ENCODE results near the gene ARHGAP24.

DNA sequence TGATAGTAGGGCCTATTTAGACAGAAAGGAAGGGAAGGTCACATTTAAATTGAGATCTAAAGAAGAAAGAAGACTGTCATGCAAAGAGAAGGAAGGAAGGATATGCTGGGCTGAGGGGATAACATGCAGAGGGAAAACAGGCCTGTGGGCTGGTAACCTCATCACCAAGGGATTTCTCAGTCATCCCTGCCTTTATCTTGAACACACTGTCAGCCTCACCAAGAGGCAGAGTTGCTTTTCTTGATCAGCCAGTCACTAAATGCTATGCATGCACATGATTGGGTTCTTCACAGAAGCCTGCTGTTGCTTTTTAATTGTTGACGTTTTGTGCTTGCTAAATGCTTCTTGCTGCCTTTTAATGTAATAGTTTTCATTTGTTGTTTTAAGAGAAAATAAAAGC, 113.0 kb downstream of the ARHGAP24 start:
- no peak for TF ChIP-seq TAF1 (IDR thresholded peaks at IDR 0.05; ENCODE audit: borderline replicate concordance, insufficient read depth, low read length)
- no peak for TF ChIP-seq POLR2AphosphoS5 (IDR thresholded peaks at IDR 0.05; ENCODE audit: low read depth, low read length)
- TF ChIP-seq, protein P1, sequence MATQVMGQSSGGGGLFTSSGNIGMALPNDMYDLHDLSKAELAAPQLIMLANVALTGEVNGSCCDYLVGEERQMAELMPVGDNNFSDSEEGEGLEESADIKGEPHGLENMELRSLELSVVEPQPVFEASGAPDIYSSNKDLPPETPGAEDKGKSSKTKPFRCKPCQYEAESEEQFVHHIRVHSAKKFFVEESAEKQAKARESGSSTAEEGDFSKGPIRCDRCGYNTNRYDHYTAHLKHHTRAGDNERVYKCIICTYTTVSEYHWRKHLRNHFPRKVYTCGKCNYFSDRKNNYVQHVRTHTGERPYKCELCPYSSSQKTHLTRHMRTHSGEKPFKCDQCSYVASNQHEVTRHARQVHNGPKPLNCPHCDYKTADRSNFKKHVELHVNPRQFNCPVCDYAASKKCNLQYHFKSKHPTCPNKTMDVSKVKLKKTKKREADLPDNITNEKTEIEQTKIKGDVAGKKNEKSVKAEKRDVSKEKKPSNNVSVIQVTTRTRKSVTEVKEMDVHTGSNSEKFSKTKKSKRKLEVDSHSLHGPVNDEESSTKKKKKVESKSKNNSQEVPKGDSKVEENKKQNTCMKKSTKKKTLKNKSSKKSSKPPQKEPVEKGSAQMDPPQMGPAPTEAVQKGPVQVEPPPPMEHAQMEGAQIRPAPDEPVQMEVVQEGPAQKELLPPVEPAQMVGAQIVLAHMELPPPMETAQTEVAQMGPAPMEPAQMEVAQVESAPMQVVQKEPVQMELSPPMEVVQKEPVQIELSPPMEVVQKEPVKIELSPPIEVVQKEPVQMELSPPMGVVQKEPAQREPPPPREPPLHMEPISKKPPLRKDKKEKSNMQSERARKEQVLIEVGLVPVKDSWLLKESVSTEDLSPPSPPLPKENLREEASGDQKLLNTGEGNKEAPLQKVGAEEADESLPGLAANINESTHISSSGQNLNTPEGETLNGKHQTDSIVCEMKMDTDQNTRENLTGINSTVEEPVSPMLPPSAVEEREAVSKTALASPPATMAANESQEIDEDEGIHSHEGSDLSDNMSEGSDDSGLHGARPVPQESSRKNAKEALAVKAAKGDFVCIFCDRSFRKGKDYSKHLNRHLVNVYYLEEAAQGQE (IDR thresholded peaks at IDR 0.05; ENCODE audit: insufficient read depth in 1 of 2, low read depth in 2 of 2, low read length in 2 of 2), result no peak
- no peak for TF ChIP-seq SIN3A (IDR thresholded peaks at IDR 0.05; ENCODE audit: borderline replicate concordance, insufficient read depth, low read length)
- TF ChIP-seq FOXP2 (optimal IDR thresholded peaks at IDR 0.05; ENCODE audit: borderline replicate concordance, extremely low read depth, extremely low read length, insufficient read depth), result no peak
